HL-60/S4 (cell line): ENCODE data around the gene NT5M.
"Not testable (repeated sequence)": the region's sequence is repeated elsewhere in the genome, so short reads cannot be mapped to it uniquely, and the experiment has no call there.

ENCODE experiments used
- in situ Hi-C: fragments of 300-500 bp; cut with MboI; formaldehyde crosslinking; loops from 2 replicates; pipeline ENCODE4 v1.14.3; 2022; ENCODE audit warnings: low sequenced_read_pairs

Gene NT5M

DNA sequence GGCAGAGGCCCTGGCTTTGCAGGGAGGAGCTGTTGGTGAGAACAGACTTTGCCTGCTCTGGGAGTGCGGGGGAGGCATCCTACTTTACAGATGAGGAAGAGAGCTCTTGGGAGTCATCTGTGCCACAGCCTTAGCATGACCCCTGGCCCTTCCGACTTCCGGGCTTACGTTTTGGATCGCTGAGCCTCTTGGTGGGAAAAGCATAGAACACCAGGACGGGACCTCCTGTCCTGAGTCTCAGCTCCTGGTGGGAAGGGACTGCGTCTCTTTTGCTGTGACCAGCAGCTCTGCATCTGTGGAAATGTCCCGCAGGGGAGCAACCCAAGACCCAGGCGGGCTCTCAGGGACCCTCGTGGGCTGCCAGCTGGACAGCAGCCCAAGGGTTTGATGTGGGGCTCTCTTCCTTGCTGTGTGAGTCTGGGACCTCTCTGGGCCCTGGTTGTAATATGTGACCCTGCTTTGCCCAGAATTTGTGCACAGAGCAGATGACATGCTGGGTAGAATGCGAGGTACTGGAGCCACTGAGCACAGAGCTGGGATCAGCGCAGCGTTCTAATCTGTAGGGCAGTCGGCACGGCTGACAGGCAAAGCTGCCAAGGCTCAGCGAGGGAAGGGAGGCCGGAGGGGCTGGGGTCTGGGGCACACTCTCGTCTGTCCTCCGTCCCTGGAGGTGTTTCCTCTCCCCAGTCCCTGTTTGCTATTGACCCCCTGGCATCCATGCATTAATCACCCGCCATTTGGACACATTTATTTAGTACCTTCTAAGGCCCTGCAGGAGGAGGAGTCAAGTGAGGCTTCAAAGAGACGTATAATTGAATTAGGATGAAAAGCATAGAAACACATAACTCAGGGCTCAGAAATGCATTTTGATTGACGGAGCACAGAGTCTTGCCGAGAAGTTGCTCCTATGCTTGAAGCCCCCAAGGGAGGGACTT is 64.0 kb downstream of the NT5M start:
- in situ Hi-C loops, result no loop called here

DNA sequence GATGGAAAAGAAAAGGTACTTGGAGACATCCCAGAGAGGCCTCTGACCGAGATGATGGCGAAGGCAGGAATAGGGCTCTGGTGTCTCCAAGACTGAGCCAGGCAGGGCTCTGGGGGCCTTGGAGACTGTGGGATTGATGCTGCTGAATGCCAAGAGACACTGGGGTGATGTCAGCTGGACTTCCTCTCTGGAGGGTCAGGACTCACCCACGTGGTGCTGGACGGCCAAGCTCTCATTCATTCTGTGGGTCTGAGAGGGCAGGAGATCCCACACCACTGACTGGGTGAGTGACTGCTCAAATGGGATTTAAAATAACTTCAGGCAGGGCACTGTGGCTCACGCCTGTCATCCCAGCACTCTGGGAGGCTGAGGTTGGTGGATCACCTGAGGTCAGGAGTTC is 64.8 kb downstream of the NT5M start:
- in situ Hi-C loops, result no loop called here

DNA sequence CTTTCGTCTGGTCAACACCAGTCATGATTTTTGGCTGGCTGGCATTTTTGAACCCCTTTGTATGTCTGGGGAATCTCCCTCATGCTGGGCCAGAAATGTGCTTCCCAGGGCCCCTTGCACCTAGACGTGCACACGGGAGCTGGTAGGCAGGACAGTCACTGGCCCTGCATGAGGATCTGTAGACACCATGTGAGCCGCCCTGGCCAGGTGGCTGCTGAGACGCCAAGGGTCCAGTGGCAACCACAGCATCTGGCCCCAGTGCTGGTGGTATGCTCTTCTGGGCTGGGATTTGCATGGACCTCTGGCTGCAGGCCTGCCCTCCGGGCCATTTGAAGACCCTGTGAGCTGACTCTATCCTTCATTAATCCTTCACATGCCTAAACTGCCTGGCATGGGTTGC is 67.5 kb downstream of the NT5M start:
- in situ Hi-C loops, result no loop called here

DNA sequence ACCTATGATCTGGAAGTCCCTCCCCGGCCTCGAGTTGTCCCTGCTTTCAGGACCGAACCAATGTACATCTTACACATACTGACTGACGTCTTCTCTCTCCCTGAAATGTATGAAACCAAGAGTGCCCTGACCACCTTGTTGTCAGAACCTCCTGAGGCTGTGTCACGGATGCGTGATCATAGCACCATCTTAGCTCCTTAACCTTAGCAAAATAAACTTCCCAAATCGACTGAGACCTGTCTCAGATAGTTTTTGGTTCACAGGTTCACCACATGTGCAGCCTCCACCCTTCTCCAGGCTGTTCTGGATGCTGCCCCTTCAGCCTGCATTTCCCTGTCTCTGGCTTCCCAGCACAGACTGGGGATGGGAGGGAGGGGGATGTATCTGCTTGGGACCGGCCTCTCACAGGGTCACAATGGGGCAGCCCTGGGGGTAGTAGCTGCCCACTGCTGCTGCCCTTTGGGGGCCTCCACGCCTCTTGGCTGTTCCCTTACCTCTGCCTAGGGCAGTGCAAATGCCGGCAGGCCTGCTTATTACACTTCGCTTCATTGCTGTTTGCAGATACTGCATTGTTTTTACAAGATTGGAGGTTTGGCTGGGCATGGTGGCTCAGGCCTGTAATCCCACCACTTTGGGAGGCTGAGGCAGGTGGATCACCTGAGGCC is 69.8 kb downstream of the NT5M start:
- in situ Hi-C loops, result no loop called here

DNA sequence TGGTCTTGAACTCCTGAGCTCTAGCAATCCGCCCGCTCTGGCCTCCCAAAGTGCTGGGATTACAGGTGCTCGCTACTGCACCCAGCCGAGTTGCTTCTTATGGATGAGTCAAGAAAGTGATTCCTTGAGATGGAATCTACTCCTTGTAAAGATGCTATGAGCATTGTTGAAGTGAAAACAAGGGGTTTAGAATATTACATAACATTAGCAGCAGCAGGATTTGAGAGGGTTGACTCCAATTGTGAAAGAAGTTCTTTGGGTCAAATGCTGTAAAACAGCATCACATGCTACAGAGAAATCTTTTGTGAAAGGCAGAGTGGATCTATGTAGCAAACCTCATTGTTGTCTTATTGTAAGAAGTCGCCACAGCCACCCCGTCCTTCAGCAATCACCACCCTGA is 72.7 kb downstream of the NT5M start:
- in situ Hi-C loops, result no loop called here

DNA sequence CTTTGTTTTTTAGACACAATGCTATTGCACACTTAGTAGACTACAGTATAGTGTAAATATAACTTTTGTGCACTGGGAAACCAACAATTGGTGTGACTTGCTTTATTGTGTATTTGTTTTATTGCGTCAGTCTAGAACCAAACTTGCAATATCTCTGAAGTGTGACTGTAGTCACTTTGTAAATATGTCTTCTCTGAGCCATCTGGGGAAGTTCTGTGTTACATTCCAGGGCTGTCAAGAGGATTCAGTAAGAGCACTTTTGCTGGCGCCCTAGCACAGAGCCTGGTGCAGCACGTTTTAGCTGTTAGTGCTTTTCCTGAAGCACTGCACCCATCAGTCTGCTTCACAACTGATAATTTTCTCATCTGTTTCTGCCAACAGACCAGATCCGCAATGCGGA is 73.2 kb downstream of the NT5M start:
- in situ Hi-C loops, result no loop called here

DNA sequence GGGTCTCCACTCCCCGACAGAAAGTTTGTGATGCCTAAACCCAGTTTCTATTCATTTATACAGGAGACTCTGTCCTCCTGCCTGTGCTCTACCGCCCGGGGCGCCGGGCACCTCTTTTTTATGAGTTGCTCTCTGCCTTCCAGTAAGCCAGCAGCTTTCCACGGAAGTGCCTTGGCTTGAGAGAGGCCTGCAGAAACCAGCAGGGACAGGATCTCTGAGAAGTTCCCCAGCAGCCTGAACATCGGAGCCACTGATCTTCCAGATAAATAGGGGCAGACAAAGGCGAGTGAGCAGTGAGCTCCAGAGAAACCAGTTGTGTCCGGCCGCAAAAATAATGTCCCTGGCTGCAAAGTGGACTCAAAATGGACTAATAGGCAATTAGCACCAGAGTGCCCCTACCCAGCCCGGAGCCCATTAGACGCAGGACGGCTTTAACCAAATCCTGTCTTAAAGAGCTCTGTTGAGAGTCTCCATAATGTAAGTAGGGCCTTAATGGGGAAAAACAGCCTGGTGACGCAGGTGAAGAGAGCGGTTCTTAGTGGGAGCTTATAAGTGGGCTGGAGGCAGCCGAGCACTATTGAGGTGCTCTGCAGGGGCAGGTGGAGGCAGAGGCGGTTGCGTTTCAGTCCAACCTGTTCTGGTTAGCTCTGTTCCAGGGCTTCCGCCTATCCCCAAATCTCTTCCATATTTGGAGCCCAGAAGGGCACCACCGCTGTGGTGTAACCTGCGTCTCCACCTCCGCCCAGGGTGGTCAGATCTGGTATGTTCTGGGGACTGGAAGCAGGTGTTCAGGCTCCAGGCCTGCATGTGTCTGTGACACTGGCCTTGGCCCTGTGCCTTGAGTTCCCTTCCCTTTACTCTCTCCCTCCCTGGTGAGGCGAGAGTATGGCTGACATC is 74.1 kb downstream of the NT5M start:
- in situ Hi-C loops, result no loop called here

DNA sequence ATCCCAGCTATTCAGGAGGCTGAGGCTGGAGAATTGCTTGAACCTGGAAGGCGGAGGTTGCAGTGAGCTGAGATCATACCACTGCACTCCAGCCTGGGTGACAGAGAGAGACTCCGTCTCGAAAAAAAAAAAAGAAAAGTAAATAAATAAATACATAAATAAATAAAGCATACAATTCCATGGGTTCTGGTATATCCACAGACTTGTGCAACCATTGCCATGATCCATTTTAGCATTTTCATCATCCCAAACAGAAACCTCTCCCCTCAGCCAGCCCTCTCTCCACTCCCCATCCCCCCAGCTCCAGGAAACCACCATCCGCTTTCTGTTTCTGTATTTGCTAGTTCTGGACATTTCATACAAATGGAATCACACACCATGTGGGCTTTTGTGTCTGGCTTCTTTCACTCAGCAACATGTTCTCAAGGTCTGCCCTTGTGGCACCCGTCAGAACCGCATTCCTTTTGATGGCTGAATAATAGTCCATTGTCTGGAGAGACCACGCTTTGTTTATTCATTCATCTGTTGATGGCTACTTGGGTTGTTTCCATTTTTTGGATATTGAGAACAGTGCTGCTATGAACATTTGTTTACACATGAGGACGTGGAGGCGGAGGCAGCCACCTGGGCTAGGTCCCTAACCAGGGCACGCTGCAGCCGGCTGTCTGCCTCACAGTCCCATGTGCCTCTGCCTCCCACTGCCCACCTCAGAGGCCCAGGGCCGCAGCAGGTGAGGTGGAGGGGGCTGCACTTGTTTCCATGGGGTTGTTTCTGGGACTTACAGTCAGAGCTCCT is 76.2 kb downstream of the NT5M start:
- in situ Hi-C loops, result no loop called here

DNA sequence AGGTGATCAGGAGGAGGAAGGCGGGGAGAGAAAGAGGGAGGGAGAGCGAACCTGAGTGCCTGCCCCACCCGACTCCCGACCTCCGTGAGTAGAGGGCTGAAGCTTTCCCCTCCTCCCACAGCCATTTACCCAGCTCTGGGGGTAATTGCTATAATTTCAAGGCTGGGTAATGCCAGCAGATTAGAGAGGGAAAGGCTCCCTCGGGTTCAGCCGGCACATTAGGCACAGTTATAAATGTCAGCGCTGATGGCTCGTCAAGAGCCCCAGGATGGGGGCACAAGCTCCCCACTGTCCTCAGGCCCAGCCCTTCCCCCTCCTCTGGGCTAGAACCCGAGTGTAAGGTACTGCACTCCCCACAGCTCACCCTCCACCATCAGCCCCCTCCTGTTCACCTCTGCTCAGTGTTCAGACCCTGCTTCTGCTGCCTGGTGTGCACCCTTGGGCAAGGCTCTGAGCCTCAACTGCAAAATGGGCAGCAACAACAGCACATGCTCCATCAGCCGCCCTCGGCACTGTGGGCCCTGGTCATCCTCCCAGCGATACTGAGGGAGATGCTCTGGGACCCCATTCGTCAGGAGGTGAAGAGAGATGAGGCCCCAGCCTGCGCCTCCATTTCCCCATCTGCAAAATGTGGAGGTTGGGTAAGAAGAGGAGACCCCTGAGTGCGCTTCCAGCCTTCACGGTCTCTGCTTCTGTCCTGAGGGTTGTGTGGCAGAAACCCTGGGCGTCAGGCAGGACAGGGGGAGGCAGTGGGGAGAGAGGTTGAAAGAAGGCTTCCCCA is 77.2 kb downstream of the NT5M start:
- in situ Hi-C loops, result no loop called here

DNA sequence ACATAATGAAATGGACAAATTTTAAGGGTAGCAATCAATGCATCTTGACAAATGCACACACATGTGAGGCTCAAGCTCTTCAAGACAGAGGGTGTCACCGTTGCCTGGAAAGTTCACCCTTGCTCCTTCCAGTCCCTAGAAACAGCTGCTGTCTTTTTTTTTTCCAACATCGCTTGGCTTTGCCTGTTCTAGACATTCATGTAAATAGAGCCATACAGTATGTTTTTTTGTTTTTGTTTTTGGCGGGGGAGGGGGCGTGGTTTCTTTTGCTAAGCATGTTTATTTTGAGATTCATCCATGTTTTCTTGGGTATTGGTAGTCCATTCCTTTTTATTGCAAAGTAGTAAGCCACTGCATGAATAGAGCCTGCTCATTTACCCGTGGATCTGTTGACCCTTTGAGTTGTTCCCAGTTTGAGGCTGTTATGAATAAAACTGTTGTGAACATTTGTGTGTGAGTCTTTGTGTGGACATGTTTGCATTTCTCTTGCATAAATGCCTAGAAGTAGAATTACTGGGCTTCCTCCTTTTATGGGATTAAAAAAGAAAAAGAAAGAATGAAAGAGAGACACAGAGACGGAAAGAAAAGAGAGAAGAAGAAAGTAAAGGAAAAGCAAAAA is 78.4 kb downstream of the NT5M start:
- in situ Hi-C loops, result no loop called here

DNA sequence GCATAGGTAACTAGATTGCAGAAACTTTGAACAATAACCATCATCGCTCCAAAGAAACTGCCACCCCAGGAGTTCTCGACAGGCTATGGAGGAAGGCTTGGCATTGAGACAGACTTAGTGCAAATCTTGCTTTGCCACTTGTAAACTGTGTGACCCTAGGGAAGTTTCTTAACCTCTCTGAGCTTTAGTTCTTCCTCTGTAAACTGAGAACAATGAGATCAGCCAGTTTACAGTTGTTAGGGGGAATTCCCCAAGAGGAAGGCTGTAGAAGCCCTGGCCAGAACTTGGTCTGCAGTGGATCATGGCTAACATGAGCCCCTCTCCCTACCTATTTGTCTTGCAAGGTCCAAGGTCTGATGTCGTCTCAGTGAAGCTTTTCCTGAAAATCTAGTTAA is 78.9 kb downstream of the NT5M start:
- in situ Hi-C loops, result no loop called here

DNA sequence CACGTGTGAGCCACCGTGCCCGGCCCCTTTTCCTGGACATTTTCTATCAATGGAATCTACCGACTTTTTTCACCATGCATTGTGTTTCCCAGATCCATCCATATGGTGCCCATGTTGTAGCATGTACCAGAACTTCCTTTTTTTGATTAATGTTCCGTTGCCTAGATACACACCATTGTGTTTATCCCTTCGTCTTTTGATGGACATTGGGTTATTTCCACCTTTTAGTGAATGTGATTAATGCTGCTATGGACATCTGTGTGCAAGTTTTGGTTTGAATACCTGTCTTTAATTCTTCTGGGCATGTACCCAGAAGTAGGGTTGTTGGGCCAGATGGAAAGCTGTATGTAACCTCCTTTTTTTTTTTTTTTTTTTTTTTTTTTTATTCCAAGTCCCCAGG is 79.8 kb downstream of the NT5M start:
- in situ Hi-C loops, result no loop called here

DNA sequence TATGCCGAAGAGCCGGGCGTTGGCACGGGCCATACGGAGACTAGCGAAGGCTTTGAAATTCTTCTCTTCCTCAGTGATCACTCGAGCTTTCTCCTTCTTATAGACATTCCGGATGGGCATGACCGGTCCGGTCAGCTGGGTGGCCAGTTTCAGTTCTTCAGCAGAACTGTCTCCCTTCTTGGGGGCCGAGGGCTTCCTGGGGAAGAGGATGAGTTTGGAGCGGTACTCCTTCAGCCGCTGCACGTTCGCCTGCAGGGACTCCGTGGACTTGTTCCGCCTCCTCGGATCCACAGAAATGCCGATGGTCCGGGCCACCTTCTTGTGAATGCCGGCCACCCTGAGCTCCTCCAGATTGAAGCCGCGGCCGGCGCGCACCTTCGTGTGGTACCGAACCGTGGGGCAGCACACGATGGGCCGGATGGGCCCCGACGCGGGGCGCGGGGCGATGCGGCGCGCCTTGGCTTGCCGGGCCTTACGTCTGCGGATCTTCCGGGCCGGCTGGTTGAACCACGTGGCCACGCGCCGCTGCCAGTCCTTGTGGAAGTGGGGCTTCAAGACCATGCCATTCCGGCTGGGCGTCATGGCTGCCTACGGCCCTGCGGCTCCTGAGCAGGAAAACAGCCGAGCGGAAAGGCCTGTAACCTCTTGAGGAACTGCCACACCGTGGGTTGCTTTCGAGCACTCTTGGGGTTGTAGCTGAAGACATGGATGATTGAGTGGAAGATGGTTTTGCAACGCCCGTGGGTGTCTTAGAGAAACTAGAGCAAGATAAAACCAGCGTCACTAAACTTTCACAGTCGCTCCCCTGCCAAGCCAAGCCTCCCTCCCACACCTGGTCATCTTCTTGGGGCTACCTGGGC is 80.5 kb downstream of the NT5M start:
- in situ Hi-C loops, result not testable (repeated sequence)

DNA sequence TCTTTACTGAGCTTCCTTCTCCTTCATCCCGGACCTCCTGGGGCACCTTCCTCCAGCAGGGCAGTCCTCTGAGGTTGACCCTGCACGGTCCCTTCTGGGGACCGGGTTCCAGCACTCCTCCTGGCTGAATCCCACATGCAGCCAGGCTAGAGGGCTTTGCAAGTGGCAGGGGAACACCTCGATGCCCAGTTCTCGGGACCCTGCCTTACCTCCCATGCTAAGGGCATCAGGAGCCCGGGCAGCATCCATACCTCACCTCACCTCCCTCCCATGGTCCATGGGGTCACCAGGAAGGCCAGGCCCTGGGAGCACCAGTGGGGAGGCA is 81.1 kb downstream of the NT5M start:
- in situ Hi-C loops, result no loop called here

DNA sequence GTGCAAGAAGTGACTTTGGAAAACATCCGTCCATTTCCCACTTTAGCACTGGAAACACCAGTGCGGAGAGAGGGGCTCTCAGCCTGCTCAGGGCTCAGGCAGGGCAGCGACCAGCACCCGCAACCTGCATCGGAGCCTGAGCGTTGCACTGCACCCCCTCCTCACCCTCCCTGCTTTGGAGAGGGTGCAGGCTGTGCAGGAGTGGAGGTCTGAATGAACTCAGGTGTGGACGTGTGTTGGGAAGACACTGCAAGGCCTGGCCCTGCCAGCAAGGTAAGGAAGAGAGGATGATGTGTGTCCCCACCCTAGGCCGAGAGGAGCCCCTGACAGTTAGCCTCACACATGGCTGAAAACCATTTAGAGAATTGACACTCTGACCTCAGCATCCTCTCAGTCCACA is 81.8 kb downstream of the NT5M start:
- in situ Hi-C loops, result no loop called here

DNA sequence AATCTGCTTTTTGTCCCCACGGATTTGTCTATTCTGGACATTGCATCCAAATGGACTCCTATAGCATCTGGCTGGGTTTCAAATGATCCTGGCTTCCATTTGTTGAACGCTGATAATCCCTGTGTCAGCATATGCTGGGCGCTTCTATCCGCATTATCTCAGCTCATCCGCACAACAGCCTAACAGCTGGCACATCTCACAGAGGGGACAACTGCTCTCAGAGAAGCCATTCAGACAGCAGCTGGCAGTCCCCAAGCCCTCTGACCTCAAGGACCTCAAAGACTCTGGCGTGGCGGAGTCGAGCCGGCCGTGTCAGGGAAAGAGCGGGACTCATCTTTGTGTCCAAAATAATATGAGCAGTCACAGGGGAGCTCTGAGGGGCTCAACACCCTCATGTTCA is 82.3 kb downstream of the NT5M start:
- in situ Hi-C loops, result no loop called here

DNA sequence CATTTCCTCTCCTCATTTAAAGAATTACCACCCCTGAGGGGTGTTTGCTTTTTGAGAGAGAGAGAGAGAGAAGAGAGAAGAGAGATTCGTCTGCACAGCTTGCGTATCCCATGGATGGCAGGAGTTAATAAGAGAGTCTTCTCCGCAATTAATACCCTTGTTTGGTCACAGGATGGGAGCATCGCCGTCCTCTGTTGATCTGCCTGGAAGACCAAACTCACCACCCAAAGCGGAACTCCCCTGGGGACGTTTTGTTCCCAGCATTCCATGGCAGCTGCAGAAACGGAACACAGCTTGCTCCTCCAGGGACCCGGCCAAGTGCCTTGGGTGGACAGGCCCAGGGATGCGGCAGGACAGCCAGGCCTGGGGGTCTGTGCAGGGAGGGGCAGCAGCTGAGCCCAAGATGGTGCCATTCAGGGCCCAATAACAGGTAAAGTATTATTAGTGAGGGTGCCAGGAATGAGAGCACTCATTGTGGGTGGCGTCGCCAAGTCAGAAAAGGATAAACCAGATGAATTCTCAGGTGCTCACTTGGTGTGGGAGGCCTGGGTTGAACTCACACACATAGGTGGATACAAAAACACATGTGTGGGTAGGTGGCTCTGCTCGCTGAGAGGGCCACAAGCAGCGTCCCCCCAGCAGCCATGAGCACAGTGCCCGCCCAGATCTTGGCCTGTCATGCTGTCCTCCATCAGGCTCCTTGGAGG is 83.1 kb downstream of the NT5M start:
- in situ Hi-C loops, result no loop called here

DNA sequence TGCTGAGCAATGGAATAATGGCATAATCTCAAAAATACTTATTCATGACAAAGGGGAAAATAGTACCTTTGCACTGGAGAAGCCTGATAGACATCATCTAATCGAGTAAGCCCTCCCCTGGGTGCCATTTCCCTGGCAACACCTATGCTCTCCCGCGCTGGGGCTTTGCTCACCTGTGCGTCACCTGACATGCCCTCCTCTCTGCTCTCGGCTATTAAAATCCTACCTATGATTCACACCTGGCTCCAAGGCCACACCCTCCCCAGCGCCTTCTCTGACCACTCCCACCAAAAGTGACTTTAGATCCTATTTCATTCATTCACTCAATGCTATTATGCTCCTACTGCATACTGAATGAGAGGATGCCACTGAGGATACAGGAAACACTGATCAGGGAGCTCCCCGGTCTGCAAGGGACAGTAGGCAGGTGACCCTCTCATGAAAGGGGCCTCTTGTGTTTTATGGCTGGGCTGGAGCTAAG is 83.9 kb downstream of the NT5M start:
- in situ Hi-C loops, result no loop called here
